Measurements from ENCODE around the gene SAFB2.

- TF ChIP-seq TAF1 (IDR thresholded peaks at IDR 0.05; ENCODE audit: low read depth, low read length) (no peak), POLR2AphosphoS5 (IDR thresholded peaks at IDR 0.05; ENCODE audit: low read depth, low read length) (no peak), POLR2A (IDR thresholded peaks at IDR 0.05; ENCODE audit: low read depth, low read length) (no peak; the same call in 1 of the 2 replicates), SPI1 (IDR thresholded peaks at IDR 0.05; ENCODE audit: low read depth, low read length) (no peak)
These were observed 24.1 kb upstream of the SAFB2 start for GRCh38 chr19:5646703-5647102.
